Skeletal muscle cell (primary cell): Measurements from ENCODE around the gene CCDC190.

Experiments used
- DNase-seq: peaks from one replicate; pipeline ENCODE4 v3.0.0-alpha.2; 2010; ENCODE audit warnings: low read depth
- H3K4me3 ChIP-seq: 2 replicates; pipeline ENCODE4 v1.5.1; 2011; ENCODE audit warnings: low read depth, mild to moderate bottlenecking, control low read depth, low read length, moderate library complexity

Gene CCDC190

GRCh38 chr1:162861101-162861500 lies at the start of gene CCDC190:
CCDC190 (minus strand) TSS chr1:162861175; CDS start chr1:162859646, 1,529 bp downstream.
- no peak within 1 kb of the TSS for H3K4me3 ChIP-seq
- DNase-seq = no peak

GRCh38 chr1:162910161-162910560 lies 49.2 kb upstream of the CCDC190 start:
- H3K4me3 ChIP-seq = no peak overlapping the region
- DNase-seq = no peak

GRCh38 chr1:162908780-162909179 lies 47.8 kb upstream of the CCDC190 start:
- no peak overlapping the region for H3K4me3 ChIP-seq
- peak; percentile 47 for DNase-seq

GRCh38 chr1:162908236-162908635 lies 47.3 kb upstream of the CCDC190 start:
- H3K4me3 ChIP-seq = no peak overlapping the region
- no peak for DNase-seq

- no peak for DNase-seq
- no peak overlapping the region for H3K4me3 ChIP-seq
Measured at GRCh38 chr1:162906485-162906884, 45.5 kb upstream of the CCDC190 start.

GRCh38 chr1:162905174-162906158 lies 44.5 kb upstream of the CCDC190 start:
- peak; percentile 59 for DNase-seq
- H3K4me3 ChIP-seq = no peak overlapping the region

GRCh38 chr1:162904579-162904978 lies 43.6 kb upstream of the CCDC190 start:
- no peak overlapping the region for H3K4me3 ChIP-seq
- no peak for DNase-seq

- no peak for DNase-seq
- no peak overlapping the region for H3K4me3 ChIP-seq
Measured at GRCh38 chr1:162904023-162904422, 43.0 kb upstream of the CCDC190 start.

GRCh38 chr1:162903246-162903645 lies 42.3 kb upstream of the CCDC190 start:
- DNase-seq = no peak

GRCh38 chr1:162902416-162902815 lies 41.4 kb upstream of the CCDC190 start:
- H3K4me3 ChIP-seq = no peak overlapping the region
- DNase-seq = peak; percentile 18

More at GRCh38 chr1:162903246-162903645, 42.3 kb upstream of the CCDC190 start:
- no peak overlapping the region for H3K4me3 ChIP-seq

- H3K4me3 ChIP-seq = no peak overlapping the region
- DNase-seq = no peak
Measured at GRCh38 chr1:162901243-162901642, 40.3 kb upstream of the CCDC190 start.

- H3K4me3 ChIP-seq = no peak overlapping the region
- DNase-seq = peak; percentile 58
Measured at GRCh38 chr1:162899422-162900146, 38.6 kb upstream of the CCDC190 start.

GRCh38 chr1:162893612-162893908 lies 32.6 kb upstream of the CCDC190 start:
- no peak overlapping the region for H3K4me3 ChIP-seq
- no peak for DNase-seq

GRCh38 chr1:162892906-162893611 lies 32.1 kb upstream of the CCDC190 start:
- no peak overlapping the region for H3K4me3 ChIP-seq

GRCh38 chr1:162889989-162890388 lies 29.0 kb upstream of the CCDC190 start:
- no peak overlapping the region for H3K4me3 ChIP-seq
- no peak for DNase-seq

More at GRCh38 chr1:162892906-162893611, 32.1 kb upstream of the CCDC190 start:
- no peak for DNase-seq

GRCh38 chr1:162886705-162887104 lies 25.7 kb upstream of the CCDC190 start:
- no peak for DNase-seq
- H3K4me3 ChIP-seq = no peak overlapping the region

- no peak for DNase-seq
Measured at GRCh38 chr1:162885265-162885664, 24.3 kb upstream of the CCDC190 start.

GRCh38 chr1:162884831-162885230 lies 23.9 kb upstream of the CCDC190 start:
- no peak overlapping the region for H3K4me3 ChIP-seq
- no peak for DNase-seq

More at GRCh38 chr1:162885265-162885664, 24.3 kb upstream of the CCDC190 start:
- H3K4me3 ChIP-seq = no peak overlapping the region

- DNase-seq = no peak
- no peak overlapping the region for H3K4me3 ChIP-seq
Measured at GRCh38 chr1:162882248-162882674, 21.3 kb upstream of the CCDC190 start.

GRCh38 chr1:162881590-162881989 lies 20.6 kb upstream of the CCDC190 start:
- H3K4me3 ChIP-seq = no peak overlapping the region

More at GRCh38 chr1:162881590-162881989, 20.6 kb upstream of the CCDC190 start:
- DNase-seq = no peak
